Sigmoid colon (tissue), 7 donors: ENCODE measurements around the gene DNAJC19. TPM values are rescaled to one million over a fixed set of nuclear protein-coding genes. Genes with fewer than 3 reads are reported as not detected.

Source experiments
- DNase-seq: peaks from one replicate; pipeline ENCODE4 v3.0.0-alpha.2; 2019
- H3K27ac ChIP-seq, 4 donors: fragments of 200-600 bp; sonication (generic); one replicate each; pipeline ENCODE4 v1.5.1; 2016 to 2019; ENCODE audit warnings: mild to moderate bottlenecking in 1 of 4
- H3K27me3 ChIP-seq, 3 donors: fragments of 200-600 bp; sonication (generic); one replicate each; pipeline ENCODE4 v1.5.1; 2019; ENCODE audit warnings: mild to moderate bottlenecking in 1 of 3
- H3K36me3 ChIP-seq, 4 donors: fragments of 200-600 bp; sonication (generic); one replicate each; pipeline ENCODE4 v1.5.1; 2016 to 2019
- H3K4me1 ChIP-seq, 4 donors: fragments of 200-600 bp; sonication (generic); one replicate each; pipeline ENCODE4 v1.5.1; 2017 to 2019
- H3K4me3 ChIP-seq, 4 donors: fragments of 200-600 bp; sonication (generic); one replicate each; pipeline ENCODE4 v1.5.1; 2017 to 2019; ENCODE audit warnings: mild to moderate bottlenecking in 2 of 4, moderate library complexity in 1 of 4
- H3K9me3 ChIP-seq, 4 donors: fragments of 200-600 bp in 3 of 4; sonication (generic) in 3 of 4; one replicate each; pipeline versions ENCODE4 v1.5.1 to v1.6.1; 2013 to 2019
- CTCF ChIP-seq, 4 experiments: fragments of 450-650 bp in 3 of 4; fragments of 200-600 bp in 1 of 4; IDR thresholded peaks; one replicate each; pipeline ENCODE4 v1.5.1; 2016 to 2019; ENCODE audit warnings: antibody characterized with exemption in 4 of 4, mild to moderate bottlenecking in 3 of 4, moderate library complexity in 2 of 4
- EP300 ChIP-seq, 4 donors: sonication (generic); formaldehyde crosslinking; IDR thresholded peaks; one replicate each; pipeline ENCODE4 v1.6.1; 2017; ENCODE audit warnings: antibody characterized with exemption in 4 of 4
- POLR2A ChIP-seq, 2 donors: fragments of 450-650 bp; IDR thresholded peaks; one replicate each; pipeline ENCODE4 v1.6.1; 2016; ENCODE audit warnings: antibody characterized with exemption in 2 of 2, mild to moderate bottlenecking in 2 of 2, moderate library complexity in 2 of 2
- POLR2AphosphoS5 ChIP-seq, 4 donors: sonication (generic); formaldehyde crosslinking; IDR thresholded peaks; one replicate each; pipeline ENCODE4 v1.6.1; 2017; ENCODE audit warnings: antibody characterized with exemption in 4 of 4
- WGBS, 2 donors: extraction: QIAGEN DNeasy Blood & Tissue Kit; methylation state at CpG; one replicate each; pipeline ENCODE4 v1.1.7; 2013; 5-methylcytosine and 5-hydroxymethylcytosine counted together
- intact Hi-C: fragments of 100-400 bp; cut with DNase I; formaldehyde crosslinking; loops from one replicate; pipeline ENCODE4 v1.15.1; 2023
- polyA plus RNA-seq, 3 donors: library from polyadenylated mRNA; stranded (reverse); fragments of 200-250 nt; gene quantifications; one replicate each; pipeline ENCODE4 v1.2.3, GENCODE V29; 2013
- total RNA-seq, 4 donors: library from RNA; depleted of rRNA; stranded (reverse); fragments of >200 nt; gene quantifications; one replicate each; pipeline ENCODE4 v1.1.0, GENCODE V29; 2016
- donor health status: healthy with polysubstance abuse.
- donor health status: Bipolar disorder and iron deficiency.
- donor health status: healthy.

Gene DNAJC19
- total RNA-seq, result 10 to 100 TPM; 34.3 to 89.2 (median 55.4) TPM
- 10 to 100 TPM; 29.3 to 52.9 (median 42.3) TPM for polyA plus RNA-seq

DNA sequence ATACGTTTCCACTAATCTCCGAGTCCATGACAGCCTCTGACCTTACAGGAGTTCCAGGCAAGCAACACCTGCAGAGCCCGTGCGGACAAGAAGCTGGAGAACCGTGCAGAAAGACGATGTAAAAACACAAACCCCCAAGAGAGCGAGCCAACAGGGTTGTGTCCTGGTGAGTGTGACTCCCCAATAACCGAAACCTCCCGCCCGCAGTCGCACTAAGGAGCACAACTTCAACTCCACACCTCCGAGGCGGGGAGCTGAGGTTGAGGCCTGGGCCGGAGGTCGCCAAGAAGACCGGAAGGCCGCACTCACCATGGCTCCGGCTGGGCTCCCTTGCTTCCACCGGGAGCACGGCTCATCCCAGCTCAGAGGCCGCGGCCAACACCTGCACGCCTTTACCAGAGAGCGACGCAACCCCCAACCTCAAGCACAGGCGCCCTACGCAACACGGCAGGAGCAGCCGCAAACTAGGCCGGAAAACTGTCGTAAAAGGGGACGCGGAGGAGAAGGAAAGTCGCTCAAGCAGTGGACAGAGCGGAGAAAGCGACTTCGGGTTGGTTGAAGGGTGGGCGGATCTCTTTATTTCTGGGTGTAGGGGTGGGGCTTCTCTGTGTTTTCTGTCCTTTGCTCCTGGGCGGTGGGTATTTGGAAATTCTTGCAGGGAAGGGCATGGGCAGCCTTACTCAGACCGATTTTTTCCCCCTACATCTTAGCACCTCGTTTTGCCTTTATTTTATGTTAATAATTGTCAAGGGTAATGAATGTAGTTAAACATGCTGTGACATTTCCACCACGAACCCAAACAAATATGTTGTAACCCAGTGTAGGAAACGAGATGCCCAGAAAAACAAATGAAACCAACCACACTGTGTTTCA, at the start of gene DNAJC19:
DNAJC19 (minus strand) TSS at position 446 of the 873 bp plus-strand sequence; CDS start at position 312, 134 bp downstream.
- Histone ChIP-seq H3K36me3 (peaks cover 0 to 32% (median 0%) of the 10 kb centered on the region in 4 donors), H3K4me3 (peak within 1 kb of the TSS; percentile 66 to 93 (median 80)), H3K9me3 (no peaks in the 10 kb centered on the region), H3K27ac (peak within 1 kb of the TSS; percentile 83 to 89 (median 88)), H3K4me1 (peaks cover 0 to 29% (median 17%) of the 10 kb centered on the region in 4 donors), H3K27me3 (no peaks in the 10 kb centered on the region)
- TF ChIP-seq POLR2A (IDR thresholded peaks at IDR 0.05) (peak; percentile 73 to 85), POLR2AphosphoS5 (IDR thresholded peaks at IDR 0.05) (peak; percentile 91 to 96 (median 95)), CTCF (IDR thresholded peaks at IDR 0.05) (no peak), EP300 (IDR thresholded peaks at IDR 0.05) (no peak)
- WGBS, 2 donors, result 0 to 1% methylated on average over 43 of the region's 43 CpGs
- peak; percentile 96 for DNase-seq
- intact Hi-C loops, result loop anchor here (2.0 kb wide), 1 partner anchor 77 kb away; the partner anchor contains the start of gene FXR1

DNA sequence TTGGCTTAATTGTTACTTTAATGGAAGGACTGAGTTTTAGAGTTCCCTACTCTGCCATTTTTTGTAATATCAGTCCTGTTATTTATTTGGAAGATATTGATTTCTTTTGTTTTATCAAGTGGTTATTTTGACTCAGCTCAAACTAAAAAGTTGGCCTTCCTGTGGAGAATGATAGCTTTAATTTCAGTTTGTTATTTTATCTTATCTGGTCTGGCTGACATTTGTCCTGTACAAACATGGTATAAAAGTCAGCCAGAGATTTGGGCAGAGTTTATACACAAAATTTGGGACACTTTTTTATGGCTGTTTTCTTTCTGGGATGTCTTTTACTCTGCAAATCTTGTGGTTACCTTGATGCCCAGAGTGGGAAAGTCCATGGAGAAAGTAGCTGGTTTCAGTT, 41.4 kb upstream of the DNAJC19 start:
- TF ChIP-seq CTCF (IDR thresholded peaks at IDR 0.05) (no peak), EP300 (IDR thresholded peaks at IDR 0.05) (no peak), POLR2AphosphoS5 (IDR thresholded peaks at IDR 0.05) (no peak)
- intact Hi-C loops, result no loop called here

GRCh38 chr3:181025204-181025603, 35.7 kb upstream of the DNAJC19 start:
- TF ChIP-seq EP300 (IDR thresholded peaks at IDR 0.05), result no peak
- no peak for TF ChIP-seq POLR2A (IDR thresholded peaks at IDR 0.05)
- no peak for TF ChIP-seq CTCF (IDR thresholded peaks at IDR 0.05)
- H3K9me3 ChIP-seq, result no peaks in the 10 kb centered on the region
- no peaks in the 10 kb centered on the region for H3K4me1 ChIP-seq
- no peak overlapping the region for H3K27ac ChIP-seq
- H3K27me3 ChIP-seq, result no peaks in the 10 kb centered on the region
- H3K4me3 ChIP-seq, result no peak overlapping the region
- intact Hi-C loops, result no loop called here
- H3K36me3 ChIP-seq, result no peaks in the 10 kb centered on the region
- no peak for DNase-seq

More for the DNA sequence above, 41.4 kb upstream of the DNAJC19 start:
- H3K4me3 ChIP-seq, result no peak overlapping the region
- no peaks in the 10 kb centered on the region for H3K36me3 ChIP-seq
- no peaks in the 10 kb centered on the region for H3K9me3 ChIP-seq
- no peak for DNase-seq
- no peaks in the 10 kb centered on the region for H3K4me1 ChIP-seq
- H3K27me3 ChIP-seq, result no peaks in the 10 kb centered on the region
- no peak overlapping the region for H3K27ac ChIP-seq

DNA sequence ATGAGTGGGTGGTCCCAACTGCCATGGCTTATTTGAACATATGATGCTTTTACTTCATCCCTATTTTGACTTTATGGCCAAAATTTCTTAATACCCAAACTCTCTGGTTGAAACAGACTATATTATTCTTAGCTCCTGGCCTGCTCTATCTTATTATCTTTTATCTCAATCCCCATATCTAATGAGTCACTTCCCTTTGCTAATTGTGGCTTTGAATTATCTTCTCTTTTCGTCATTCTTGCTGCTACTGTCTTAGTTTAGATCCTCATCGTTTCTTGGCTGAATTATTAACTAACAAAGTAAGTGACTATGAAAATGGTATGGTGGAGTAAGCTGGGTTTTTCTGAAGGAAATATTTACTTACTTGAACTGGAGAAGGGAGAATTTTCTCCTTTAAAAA, 28.2 kb upstream of the DNAJC19 start:
- Histone ChIP-seq H3K9me3 (no peaks in the 10 kb centered on the region), H3K4me3 (no peak overlapping the region), H3K4me1 (no peaks in the 10 kb centered on the region), H3K36me3 (no peaks in the 10 kb centered on the region), H3K27me3 (no peaks in the 10 kb centered on the region), H3K27ac (no peak overlapping the region)
- no peak for TF ChIP-seq CTCF (IDR thresholded peaks at IDR 0.05)
- no peak for TF ChIP-seq POLR2A (IDR thresholded peaks at IDR 0.05)
- no peak for TF ChIP-seq EP300 (IDR thresholded peaks at IDR 0.05)
- TF ChIP-seq POLR2AphosphoS5 (IDR thresholded peaks at IDR 0.05), result no peak
- DNase-seq, result no peak
- intact Hi-C loops, result no loop called here
- WGBS, 2 donors, result 57 to 61% methylated on average over 2 of the region's 2 CpGs
